Epidermal melanocyte (primary cell): Measurements from ENCODE around the gene TLNRD1.

ENCODE experiments used
- DNase-seq: peaks from one replicate; pipeline ENCODE4 v3.0.0; 2011; ENCODE audit warnings: low spot score; ENCODE audit not compliant: insufficient read length

Gene TLNRD1

GRCh38 chr15:81054236-81054635 lies 53.5 kb downstream of the TLNRD1 start:
- DNase-seq: no peak
